ENCODE results near the gene TLCD5.

The TLCD5 gene

GRCh38 chr11:120305286-120305685 is 19.8 kb upstream of the TLCD5 start:
- no peak for TF ChIP-seq CTCF (IDR thresholded peaks at IDR 0.05; ENCODE audit: control extremely low read depth, extremely low read depth, low read depth, missing control alignments)
- ChIA-PET CTCF (interaction anchor here (9.1 to 18.0 kb wide), 2 partner anchors 11 to 66 kb away, joined by 97 to 792 read pairs; partner anchors contain the start of gene POU2F3), POLR2A (no interaction called here)
- DNase-seq (ENCODE audit: extremely low spot score): no peak

- peak; percentile 7 for TF ChIP-seq CTCF (IDR thresholded peaks at IDR 0.05; ENCODE audit: control extremely low read depth, extremely low read depth, low read depth, missing control alignments)
- ChIA-PET POLR2A (no interaction called here), CTCF (interaction anchor here (1.1 to 18.0 kb wide), 3 partner anchors 10 to 67 kb away, joined by 3 to 792 read pairs (median 97); partner anchors contain the start of gene POU2F3)
- DNase-seq (ENCODE audit: extremely low spot score): no peak
Observed at GRCh38 chr11:120306519-120307242, 18.4 kb upstream of the TLCD5 start.

- no peak for DNase-seq (ENCODE audit: extremely low spot score)
- no peak for TF ChIP-seq CTCF (IDR thresholded peaks at IDR 0.05; ENCODE audit: control extremely low read depth, extremely low read depth, low read depth, missing control alignments)
- CTCF ChIA-PET: interaction anchor here (1.1 to 18.0 kb wide), 3 partner anchors 9 to 68 kb away, joined by 3 to 792 read pairs (median 97); partner anchors contain the start of gene POU2F3
- POLR2A ChIA-PET: no interaction called here
Observed at GRCh38 chr11:120307476-120307875, 17.6 kb upstream of the TLCD5 start.

GRCh38 chr11:120308081-120308480 is 17.0 kb upstream of the TLCD5 start:
- ChIA-PET CTCF (interaction anchor here (4.0 to 18.0 kb wide), 2 partner anchors 8 to 68 kb away, joined by 15 to 792 read pairs; partner anchors contain the start of gene POU2F3), POLR2A (no interaction called here)
- TF ChIP-seq CTCF (IDR thresholded peaks at IDR 0.05; ENCODE audit: control extremely low read depth, extremely low read depth, low read depth, missing control alignments): no peak
- DNase-seq (ENCODE audit: extremely low spot score): no peak

GRCh38 chr11:120310870-120311269 is 14.2 kb upstream of the TLCD5 start:
- POLR2A ChIA-PET: no interaction called here
- no peak for TF ChIP-seq CTCF (IDR thresholded peaks at IDR 0.05; ENCODE audit: control extremely low read depth, extremely low read depth, low read depth, missing control alignments)
- CTCF ChIA-PET: interaction anchor here (2.9 to 4.0 kb wide), 2 partner anchors 11 to 75 kb away, joined by 13 to 15 read pairs; no protein-coding TSS in a partner anchor
- no peak for DNase-seq (ENCODE audit: extremely low spot score)

GRCh38 chr11:120314861-120315260 is 10.2 kb upstream of the TLCD5 start:
- no peak for TF ChIP-seq CTCF (IDR thresholded peaks at IDR 0.05; ENCODE audit: control extremely low read depth, extremely low read depth, low read depth, missing control alignments)
- CTCF ChIA-PET: interaction anchor here (1.2 to 6.3 kb wide), 4 partner anchors 8 to 78 kb away, joined by 3 to 97 read pairs (median 5); no protein-coding TSS in a partner anchor
- POLR2A ChIA-PET: no interaction called here
- no peak for DNase-seq (ENCODE audit: extremely low spot score)

Data from GM10248 (cell line).